Naive B cell (primary cell): ENCODE results near the gene THAP3. TPM values are rescaled to one million over a fixed set of nuclear protein-coding genes. Genes with fewer than 3 reads are reported as not detected.

ENCODE experiments used
- ATAC-seq, 2 donors: fragments of 150-1000 bp; cut with Tn5 transposase; 2 replicates each; pipeline ENCODE4 v1.10.0; 2021; ENCODE audit warnings: low read depth in 2 of 2, mild to moderate bottlenecking in 2 of 2, moderate library complexity in 2 of 2
- DNase-seq: peaks from one replicate; pipeline ENCODE4 v3.0.0; 2022
- H3K27ac Mint-ChIP-seq, 6 donors: one replicate each; pipeline ENCODE4 v1.8.0; 2020 to 2022; ENCODE audit warnings: mild to moderate bottlenecking in 6 of 6, mixed read lengths in 6 of 6, moderate library complexity in 5 of 6, inconsistent platforms in 2 of 6
- H3K27me3 Mint-ChIP-seq, 3 donors: one replicate each; pipeline ENCODE4 v1.8.0; 2021 to 2022; ENCODE audit warnings: mixed read lengths in 3 of 3, mild to moderate bottlenecking in 1 of 3
- H3K36me3 Mint-ChIP-seq, 2 donors: one replicate each; pipeline ENCODE4 v1.8.0; 2020 to 2022; ENCODE audit warnings: mixed read lengths in 2 of 2, inconsistent platforms in 1 of 2, mild to moderate bottlenecking in 1 of 2
- H3K4me1 Mint-ChIP-seq, 3 donors: one replicate each; pipeline ENCODE4 v1.8.0; 2020 to 2022; ENCODE audit warnings: mixed read lengths in 3 of 3, inconsistent platforms in 1 of 3, mild to moderate bottlenecking in 1 of 3, moderate library complexity in 1 of 3
- H3K4me3 Mint-ChIP-seq, 8 donors: one replicate each; pipeline ENCODE4 v1.8.0; 2020 to 2022; ENCODE audit warnings: mild to moderate bottlenecking in 8 of 8, mixed read lengths in 8 of 8, moderate library complexity in 8 of 8, inconsistent platforms in 2 of 8
- H3K9me3 Mint-ChIP-seq, 7 donors: one replicate each; pipeline ENCODE4 v1.8.0; 2020 to 2022; ENCODE audit warnings: mixed read lengths in 7 of 7, mild to moderate bottlenecking in 5 of 7, inconsistent platforms in 2 of 7, moderate library complexity in 1 of 7
- polyA plus RNA-seq, 6 donors: library from polyadenylated mRNA; unstranded; fragments of 300-500 nt; fragmentation: Illumina TruSeq; gene quantifications; one replicate each; pipeline ENCODE4 v1.2.3, GENCODE V29; 2021; ENCODE audit warnings: low read depth in 6 of 6

Gene THAP3
- 10 to 100 TPM; 10.4 to 26.9 (median 21.7) TPM for polyA plus RNA-seq

GRCh38 chr1:6624710-6625583 is at the start of gene THAP3:
THAP3 (plus strand) TSS chr1:6624868; CDS start chr1:6625219, 351 bp downstream.
- Mint-ChIP-seq H3K36me3 (peaks cover 0 to 12% of the 10 kb centered on the region in 2 donors), H3K9me3 (no peaks in the 10 kb centered on the region), H3K27me3 (no peaks in the 10 kb centered on the region), H3K4me3 (peak within 1 kb of the TSS; percentile 84 to 94 (median 90)), H3K4me1 (peaks cover 28 to 41% (median 34%) of the 10 kb centered on the region in 3 donors), H3K27ac (peak within 1 kb of the TSS in 5 of 6 donors; percentile 66 to 82 (median 72))
- ATAC-seq (peak; percentile 91 to 96), DNase-seq (peak; percentile 83)

GRCh38 chr1:6577831-6578525 is 46.7 kb upstream of the THAP3 start:
- peaks cover 0 to 3% (median 2%) of the 10 kb centered on the region in 3 donors for H3K27me3 Mint-ChIP-seq
- ATAC-seq (no peak), DNase-seq (no peak)
- peak overlapping the region in 2 of 6 donors; percentile 23 to 75 for H3K27ac Mint-ChIP-seq
- peaks cover 19 to 41% (median 36%) of the 10 kb centered on the region in 3 donors for H3K4me1 Mint-ChIP-seq
- no peaks in the 10 kb centered on the region for H3K9me3 Mint-ChIP-seq
- no peaks in the 10 kb centered on the region for H3K36me3 Mint-ChIP-seq
- H3K4me3 Mint-ChIP-seq = peak overlapping the region in 2 of 8 donors; percentile 25 to 84

- H3K9me3 Mint-ChIP-seq = no peaks in the 10 kb centered on the region
- H3K36me3 Mint-ChIP-seq = no peaks in the 10 kb centered on the region
- DNase-seq = no peak
- peaks cover 19 to 41% (median 36%) of the 10 kb centered on the region in 3 donors for H3K4me1 Mint-ChIP-seq
- H3K27ac Mint-ChIP-seq = peak overlapping the region; percentile 97 to 100 (median 98)
- peak overlapping the region; percentile 5 to 99 (median 97) for H3K4me3 Mint-ChIP-seq
- ATAC-seq = no peak
- no peaks in the 10 kb centered on the region for H3K27me3 Mint-ChIP-seq
Observed at GRCh38 chr1:6578624-6579373, 45.9 kb upstream of the THAP3 start.

GRCh38 chr1:6579374-6580118 is 45.1 kb upstream of the THAP3 start, which contains the start of gene ZBTB48:
ZBTB48 (plus strand) TSS chr1:6579994; CDS start chr1:6580610, 616 bp downstream.
- DNase-seq (peak; percentile 97), ATAC-seq (peak; percentile 96 to 97)
- peaks cover 22 to 43% (median 40%) of the 10 kb centered on the region in 3 donors for H3K4me1 Mint-ChIP-seq
- no peaks in the 10 kb centered on the region for H3K27me3 Mint-ChIP-seq
- H3K4me3 Mint-ChIP-seq = peak within 1 kb of the TSS; percentile 84 to 99 (median 98)
- H3K27ac Mint-ChIP-seq = peak within 1 kb of the TSS; percentile 97 to 100 (median 98)
- H3K9me3 Mint-ChIP-seq = no peaks in the 10 kb centered on the region
- H3K36me3 Mint-ChIP-seq = no peaks in the 10 kb centered on the region

GRCh38 chr1:6580119-6580592 is 44.5 kb upstream of the THAP3 start:
- peak; percentile 35 for DNase-seq

GRCh38 chr1:6580593-6581409 is 43.9 kb upstream of the THAP3 start:
- Mint-ChIP-seq H3K27me3 (no peaks in the 10 kb centered on the region), H3K4me1 (peaks cover 24 to 49% (median 48%) of the 10 kb centered on the region in 3 donors), H3K9me3 (no peaks in the 10 kb centered on the region), H3K27ac (peak overlapping the region; percentile 97 to 100 (median 98)), H3K36me3 (no peaks in the 10 kb centered on the region), H3K4me3 (peak overlapping the region; percentile 84 to 99 (median 98))
- DNase-seq (no peak), ATAC-seq (no peak)

More at GRCh38 chr1:6580119-6580592, 44.5 kb upstream of the THAP3 start:
- Mint-ChIP-seq H3K36me3 (no peaks in the 10 kb centered on the region), H3K27me3 (no peaks in the 10 kb centered on the region), H3K27ac (peak overlapping the region; percentile 97 to 100 (median 98)), H3K9me3 (no peaks in the 10 kb centered on the region), H3K4me3 (peak overlapping the region; percentile 84 to 99 (median 98)), H3K4me1 (peaks cover 24 to 49% (median 46%) of the 10 kb centered on the region in 3 donors)
- ATAC-seq = peak; percentile 32 to 34

- H3K4me1 Mint-ChIP-seq = peaks cover 24 to 49% (median 48%) of the 10 kb centered on the region in 3 donors
- no peaks in the 10 kb centered on the region for H3K9me3 Mint-ChIP-seq
- H3K27me3 Mint-ChIP-seq = no peaks in the 10 kb centered on the region
- H3K36me3 Mint-ChIP-seq = no peaks in the 10 kb centered on the region
- peak overlapping the region; percentile 53 to 98 (median 80) for H3K4me3 Mint-ChIP-seq
- DNase-seq (no peak), ATAC-seq (no peak)
- H3K27ac Mint-ChIP-seq = peak overlapping the region in 5 of 6 donors; percentile 79 to 100 (median 99)
Observed at GRCh38 chr1:6581561-6582305, 42.9 kb upstream of the THAP3 start.

GRCh38 chr1:6582370-6582769 is 42.3 kb upstream of the THAP3 start:
- DNase-seq (no peak), ATAC-seq (no peak)
- Mint-ChIP-seq H3K27ac (peak overlapping the region in 5 of 6 donors; percentile 48 to 98 (median 91)), H3K36me3 (no peaks in the 10 kb centered on the region), H3K27me3 (no peaks in the 10 kb centered on the region), H3K4me1 (peaks cover 24 to 51% (median 48%) of the 10 kb centered on the region in 3 donors), H3K4me3 (peak overlapping the region in 7 of 8 donors; percentile 15 to 98 (median 75)), H3K9me3 (no peaks in the 10 kb centered on the region)

GRCh38 chr1:6584126-6585080 is 40.3 kb upstream of the THAP3 start:
- H3K4me3 Mint-ChIP-seq = no peak overlapping the region
- DNase-seq (no peak), ATAC-seq (no peak)
- H3K36me3 Mint-ChIP-seq = no peaks in the 10 kb centered on the region
- no peaks in the 10 kb centered on the region for H3K9me3 Mint-ChIP-seq
- H3K4me1 Mint-ChIP-seq = peaks cover 27 to 48% (median 40%) of the 10 kb centered on the region in 3 donors
- H3K27me3 Mint-ChIP-seq = no peaks in the 10 kb centered on the region
- H3K27ac Mint-ChIP-seq = peak overlapping the region in 4 of 6 donors; percentile 24 to 76 (median 44)

GRCh38 chr1:6585081-6585722 is 39.5 kb upstream of the THAP3 start:
- peaks cover 27 to 42% (median 35%) of the 10 kb centered on the region in 3 donors for H3K4me1 Mint-ChIP-seq
- H3K9me3 Mint-ChIP-seq = no peaks in the 10 kb centered on the region
- no peak for DNase-seq
- no peaks in the 10 kb centered on the region for H3K27me3 Mint-ChIP-seq
- H3K4me3 Mint-ChIP-seq = no peak overlapping the region
- ATAC-seq = no peak
- no peaks in the 10 kb centered on the region for H3K36me3 Mint-ChIP-seq
- peak overlapping the region in 2 of 6 donors; percentile 24 to 76 for H3K27ac Mint-ChIP-seq
